MCF 10A (cell line): ENCODE measurements around the gene SCG3. TPM values are rescaled to one million over a fixed set of nuclear protein-coding genes. Genes with fewer than 3 reads are reported as not detected.

Source experiments
- BruUV-seq: library from RNA; stranded (reverse); fragments of 400-500 nt; replicated peaks from 2 replicates; lab custom pipeline; 2021; lab: Mats Ljungman, UMichigan
- CTCF ChIA-PET: fragments of 300-600 bp; sonication (Branson Sonifier 250); formaldehyde crosslinking; extraction: SDS; loops from one replicate; lab custom pipeline; 2021; ENCODE audit warnings: antibody characterized with exemption, inconsistent platforms; lab: Yijun Ruan, JAX
- POLR2A ChIA-PET: fragments of 300-600, 350-650 bp; sonication (Branson Sonifier 250); formaldehyde crosslinking; extraction: SDS; loops from one replicate; lab custom pipeline; 2020; ENCODE audit warnings: antibody characterized with exemption, inconsistent platforms; lab: Yijun Ruan, JAX
- DNase-seq: peaks from one replicate; pipeline ENCODE4 v3.0.0-alpha.2; 2018; ENCODE audit not compliant: unreplicated experiment
- H3K27ac Mint-ChIP-seq: one replicate; pipeline ENCODE4 v1.8.0; 2022; ENCODE audit warnings: mild to moderate bottlenecking, low read depth, mixed read lengths; ENCODE audit not compliant: unreplicated experiment
- H3K27me3 Mint-ChIP-seq: one replicate; pipeline ENCODE4 v1.8.0; 2022; ENCODE audit warnings: mixed read lengths; ENCODE audit not compliant: insufficient read depth, unreplicated experiment
- H3K36me3 Mint-ChIP-seq: one replicate; pipeline ENCODE4 v1.8.0; 2022; ENCODE audit warnings: mild to moderate bottlenecking, moderate library complexity, mixed read lengths; ENCODE audit not compliant: insufficient read depth, unreplicated experiment
- H3K4me1 Mint-ChIP-seq: one replicate; pipeline ENCODE4 v1.8.0; 2022; ENCODE audit warnings: mixed read lengths; ENCODE audit not compliant: insufficient read depth, unreplicated experiment
- H3K4me3 Mint-ChIP-seq: one replicate; pipeline ENCODE4 v1.8.0; 2022; ENCODE audit warnings: mild to moderate bottlenecking, moderate library complexity, mixed read lengths; ENCODE audit not compliant: unreplicated experiment
- H3K9me3 Mint-ChIP-seq: one replicate; pipeline ENCODE4 v1.8.0; 2022; ENCODE audit warnings: mixed read lengths; ENCODE audit not compliant: unreplicated experiment
- intact Hi-C: fragments of 100-400 bp; cut with micrococcal nuclease; formaldehyde crosslinking; loops from 2 replicates; pipeline ENCODE4 v1.14.1; 2022
- total RNA-seq: library from RNA; stranded (reverse); gene quantifications from 2 replicates; pipeline ENCODE4 v1.2.3, GENCODE V29; 2022
- TF ChIP-seq, protein P1 (sequence below): fragments of 200-600 bp; IDR thresholded peaks from one replicate; pipeline ENCODE4 v1.8.0; 2022; ENCODE audit warnings: antibody characterized with exemption, mild to moderate bottlenecking; ENCODE audit not compliant: unreplicated experiment

The SCG3 gene
- total RNA-seq, 1 experiment from 2014 or later: not detected

DNA sequence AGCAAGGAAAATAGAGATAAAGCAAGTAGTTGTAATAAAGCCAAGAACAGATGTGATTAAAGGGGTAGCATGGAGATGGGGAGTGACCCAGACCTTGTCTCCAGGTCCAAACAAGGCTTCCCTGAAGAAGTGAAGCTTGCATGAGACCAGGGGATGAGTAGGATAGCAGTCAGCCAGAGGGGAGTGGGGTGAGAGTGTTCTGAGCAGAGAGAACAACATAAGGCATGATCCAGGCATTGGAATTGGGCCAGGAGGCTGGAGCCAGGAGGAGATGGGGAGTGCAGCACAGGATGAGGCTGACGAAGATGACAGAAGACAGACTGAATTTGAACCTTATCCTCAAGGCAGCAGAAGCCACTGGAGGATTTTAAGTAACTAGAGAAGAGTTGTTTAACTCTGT is 77.3 kb downstream of the SCG3 start:
- Mint-ChIP-seq H3K9me3 (no peaks in the 10 kb centered on the region), H3K4me1 (peaks cover 17% of the 10 kb centered on the region), H3K4me3 (no peak overlapping the region), H3K27ac (no peak overlapping the region), H3K36me3 (no peaks in the 10 kb centered on the region), H3K27me3 (peaks cover 2% of the 10 kb centered on the region)
- TF ChIP-seq, protein P1, sequence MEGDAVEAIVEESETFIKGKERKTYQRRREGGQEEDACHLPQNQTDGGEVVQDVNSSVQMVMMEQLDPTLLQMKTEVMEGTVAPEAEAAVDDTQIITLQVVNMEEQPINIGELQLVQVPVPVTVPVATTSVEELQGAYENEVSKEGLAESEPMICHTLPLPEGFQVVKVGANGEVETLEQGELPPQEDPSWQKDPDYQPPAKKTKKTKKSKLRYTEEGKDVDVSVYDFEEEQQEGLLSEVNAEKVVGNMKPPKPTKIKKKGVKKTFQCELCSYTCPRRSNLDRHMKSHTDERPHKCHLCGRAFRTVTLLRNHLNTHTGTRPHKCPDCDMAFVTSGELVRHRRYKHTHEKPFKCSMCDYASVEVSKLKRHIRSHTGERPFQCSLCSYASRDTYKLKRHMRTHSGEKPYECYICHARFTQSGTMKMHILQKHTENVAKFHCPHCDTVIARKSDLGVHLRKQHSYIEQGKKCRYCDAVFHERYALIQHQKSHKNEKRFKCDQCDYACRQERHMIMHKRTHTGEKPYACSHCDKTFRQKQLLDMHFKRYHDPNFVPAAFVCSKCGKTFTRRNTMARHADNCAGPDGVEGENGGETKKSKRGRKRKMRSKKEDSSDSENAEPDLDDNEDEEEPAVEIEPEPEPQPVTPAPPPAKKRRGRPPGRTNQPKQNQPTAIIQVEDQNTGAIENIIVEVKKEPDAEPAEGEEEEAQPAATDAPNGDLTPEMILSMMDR: no peak
- peak; percentile 48 for DNase-seq
- intact Hi-C loops: no loop called here
- CTCF ChIA-PET: interaction anchor here (1.7 to 3.6 kb wide), 2 partner anchors 18 to 109 kb away, joined by 12 to 29 read pairs; no protein-coding TSS in a partner anchor
- POLR2A ChIA-PET: interaction anchor here (1.0 to 1.2 kb wide), 4 partner anchors 18 to 35 kb away, joined by 3 to 5 read pairs (median 4); no protein-coding TSS in a partner anchor
- no TSS peak for BruUV-seq

DNA sequence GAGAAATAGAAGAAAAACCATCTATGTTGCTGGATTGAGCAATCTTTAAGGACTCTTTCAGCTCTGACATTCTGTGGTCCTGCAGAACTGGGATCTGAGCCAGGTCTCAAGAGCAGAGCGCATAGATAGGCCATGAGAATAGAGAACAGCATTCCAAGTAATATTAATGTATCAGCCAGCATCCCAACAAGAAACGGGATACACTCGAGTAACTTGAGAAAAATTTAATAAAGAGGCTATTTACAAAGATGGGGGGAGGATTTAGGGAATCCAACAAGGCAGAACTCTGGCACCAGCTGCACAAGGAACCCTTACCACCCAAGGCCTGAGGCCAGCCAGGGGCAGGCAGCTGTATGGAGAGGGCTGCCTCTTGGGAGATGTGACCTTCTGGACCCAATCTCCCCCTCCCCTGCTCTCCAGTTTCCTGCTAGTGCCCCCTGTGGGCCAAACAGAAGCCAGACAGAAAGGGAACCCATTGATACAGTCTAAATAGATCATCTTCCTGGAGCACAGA is 78.3 kb downstream of the SCG3 start:
- CTCF ChIA-PET: interaction anchor here (0.6 kb wide), 1 partner anchor 187 kb away, joined by 4 read pairs; no protein-coding TSS in a partner anchor
- TF ChIP-seq, protein P1: no peak
- intact Hi-C loops: no loop called here
- POLR2A ChIA-PET: no interaction called here
- no peak overlapping the region for H3K4me3 Mint-ChIP-seq
- no peaks in the 10 kb centered on the region for H3K9me3 Mint-ChIP-seq
- H3K36me3 Mint-ChIP-seq: no peaks in the 10 kb centered on the region
- DNase-seq: peak; percentile 77
- H3K27ac Mint-ChIP-seq: no peak overlapping the region
- H3K4me1 Mint-ChIP-seq: peaks cover 17% of the 10 kb centered on the region
- no TSS peak for BruUV-seq
- no peaks in the 10 kb centered on the region for H3K27me3 Mint-ChIP-seq

DNA sequence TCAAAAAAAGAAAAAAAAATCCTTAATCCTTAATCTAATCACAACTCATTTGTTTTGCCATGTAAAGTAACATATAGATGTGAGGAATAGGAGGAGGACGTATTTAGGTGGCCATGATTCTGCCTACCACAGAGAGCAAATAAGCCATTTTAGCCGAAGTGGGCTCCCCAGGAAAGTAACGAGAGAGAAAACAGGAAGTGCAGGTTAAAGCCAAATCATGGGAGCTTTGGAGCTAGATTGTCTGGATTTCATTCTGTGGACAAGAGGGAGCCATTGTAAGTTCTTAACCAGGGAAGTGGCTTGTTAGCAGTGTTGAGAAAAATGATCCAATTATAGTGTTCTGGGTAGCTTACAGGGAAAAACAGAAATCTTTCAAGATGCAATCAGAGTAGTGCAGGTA is 79.5 kb downstream of the SCG3 start:
- BruUV-seq: no TSS peak
- H3K36me3 Mint-ChIP-seq: no peaks in the 10 kb centered on the region
- intact Hi-C loops: no loop called here
- H3K9me3 Mint-ChIP-seq: no peaks in the 10 kb centered on the region
- ChIA-PET POLR2A (interaction anchor here (2.9 kb wide), 1 partner anchor 23 kb away, joined by 10 read pairs; the partner anchor contains the start of gene LYSMD2), CTCF (interaction anchor here (0.7 to 2.1 kb wide), 3 partner anchors 9 to 70 kb away, joined by 4 to 14 read pairs (median 5); no protein-coding TSS in a partner anchor)
- TF ChIP-seq, protein P1: no peak
- peaks cover 17% of the 10 kb centered on the region for H3K4me1 Mint-ChIP-seq
- H3K27me3 Mint-ChIP-seq: no peaks in the 10 kb centered on the region
- no peak overlapping the region for H3K27ac Mint-ChIP-seq
- H3K4me3 Mint-ChIP-seq: no peak overlapping the region
- no peak for DNase-seq

DNA sequence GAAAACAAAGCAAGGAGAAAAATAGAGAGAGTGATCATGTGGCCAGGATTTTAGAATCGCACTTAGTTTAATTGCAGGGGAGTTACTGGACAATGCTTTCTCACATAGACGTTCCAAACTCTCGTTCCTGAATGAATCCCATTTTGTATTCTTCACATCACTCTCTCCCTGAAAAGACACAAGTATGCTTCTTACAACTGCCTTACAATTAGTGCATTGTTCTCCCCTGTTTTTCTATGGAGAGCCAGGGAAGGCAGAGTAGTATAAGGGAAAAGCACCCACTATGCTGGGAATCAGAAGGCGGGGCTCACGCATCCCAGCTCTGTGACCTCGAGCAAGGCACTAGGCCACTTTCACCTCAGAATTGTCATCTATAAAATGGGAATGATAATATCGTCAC is 84.4 kb downstream of the SCG3 start:
- DNase-seq: no peak
- Mint-ChIP-seq H3K27ac (no peak overlapping the region), H3K4me3 (no peak overlapping the region), H3K27me3 (no peaks in the 10 kb centered on the region), H3K36me3 (no peaks in the 10 kb centered on the region), H3K9me3 (no peaks in the 10 kb centered on the region), H3K4me1 (no peaks in the 10 kb centered on the region)
- intact Hi-C loops: no loop called here
- ChIA-PET CTCF (interaction anchor here (0.6 to 4.8 kb wide), 2 partner anchors 11 to 38 kb away, joined by 3 to 25 read pairs; no protein-coding TSS in a partner anchor), POLR2A (no interaction called here)
- TF ChIP-seq, protein P1: no peak
- BruUV-seq: no TSS peak
